ENCODE measurements around the gene LTBP2.

Gene LTBP2

GRCh38 chr14:74649673-74650072 is 37.6 kb upstream of the LTBP2 start:
- DNase-seq (ENCODE audit: low read depth in 1 of 2, low spot score in 1 of 2), result no peak
- Histone ChIP-seq H3K4me3 (replicated peaks; ENCODE audit: insufficient read depth, low read length) (no peak overlapping the region), H3K27me3 (ENCODE audit: insufficient read depth, poor library complexity, severe bottlenecking) (no peaks in the 10 kb centered on the region), H3K27ac (replicated peaks) (no peak overlapping the region)
- no peak for TF ChIP-seq GABPA (IDR thresholded peaks at IDR 0.05; ENCODE audit: low read depth)
- TF ChIP-seq, protein P1, sequence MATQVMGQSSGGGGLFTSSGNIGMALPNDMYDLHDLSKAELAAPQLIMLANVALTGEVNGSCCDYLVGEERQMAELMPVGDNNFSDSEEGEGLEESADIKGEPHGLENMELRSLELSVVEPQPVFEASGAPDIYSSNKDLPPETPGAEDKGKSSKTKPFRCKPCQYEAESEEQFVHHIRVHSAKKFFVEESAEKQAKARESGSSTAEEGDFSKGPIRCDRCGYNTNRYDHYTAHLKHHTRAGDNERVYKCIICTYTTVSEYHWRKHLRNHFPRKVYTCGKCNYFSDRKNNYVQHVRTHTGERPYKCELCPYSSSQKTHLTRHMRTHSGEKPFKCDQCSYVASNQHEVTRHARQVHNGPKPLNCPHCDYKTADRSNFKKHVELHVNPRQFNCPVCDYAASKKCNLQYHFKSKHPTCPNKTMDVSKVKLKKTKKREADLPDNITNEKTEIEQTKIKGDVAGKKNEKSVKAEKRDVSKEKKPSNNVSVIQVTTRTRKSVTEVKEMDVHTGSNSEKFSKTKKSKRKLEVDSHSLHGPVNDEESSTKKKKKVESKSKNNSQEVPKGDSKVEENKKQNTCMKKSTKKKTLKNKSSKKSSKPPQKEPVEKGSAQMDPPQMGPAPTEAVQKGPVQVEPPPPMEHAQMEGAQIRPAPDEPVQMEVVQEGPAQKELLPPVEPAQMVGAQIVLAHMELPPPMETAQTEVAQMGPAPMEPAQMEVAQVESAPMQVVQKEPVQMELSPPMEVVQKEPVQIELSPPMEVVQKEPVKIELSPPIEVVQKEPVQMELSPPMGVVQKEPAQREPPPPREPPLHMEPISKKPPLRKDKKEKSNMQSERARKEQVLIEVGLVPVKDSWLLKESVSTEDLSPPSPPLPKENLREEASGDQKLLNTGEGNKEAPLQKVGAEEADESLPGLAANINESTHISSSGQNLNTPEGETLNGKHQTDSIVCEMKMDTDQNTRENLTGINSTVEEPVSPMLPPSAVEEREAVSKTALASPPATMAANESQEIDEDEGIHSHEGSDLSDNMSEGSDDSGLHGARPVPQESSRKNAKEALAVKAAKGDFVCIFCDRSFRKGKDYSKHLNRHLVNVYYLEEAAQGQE (IDR thresholded peaks at IDR 0.05; ENCODE audit: insufficient replicate concordance, low read depth), result no peak

GRCh38 chr14:74649167-74649566 is 37.1 kb upstream of the LTBP2 start:
- no peak for TF ChIP-seq POLR2AphosphoS5 (IDR thresholded peaks at IDR 0.05; ENCODE audit: low read depth)
- TF ChIP-seq CTCF (IDR thresholded peaks at IDR 0.05; ENCODE audit: insufficient read depth, low read length), result no peak
- no peak for TF ChIP-seq SPI1 (IDR thresholded peaks at IDR 0.05; ENCODE audit: borderline replicate concordance, low read depth)
- TF ChIP-seq GABPA (IDR thresholded peaks at IDR 0.05; ENCODE audit: low read depth), result no peak
- TF ChIP-seq, protein P1 (IDR thresholded peaks at IDR 0.05; ENCODE audit: insufficient replicate concordance, low read depth), result no peak
- Histone ChIP-seq H3K27me3 (ENCODE audit: insufficient read depth, poor library complexity, severe bottlenecking) (no peaks in the 10 kb centered on the region), H3K4me3 (replicated peaks; ENCODE audit: insufficient read depth, low read length) (no peak overlapping the region), H3K27ac (replicated peaks) (no peak overlapping the region)
- DNase-seq (ENCODE audit: low read depth in 1 of 2, low spot score in 1 of 2), result no peak

DNA sequence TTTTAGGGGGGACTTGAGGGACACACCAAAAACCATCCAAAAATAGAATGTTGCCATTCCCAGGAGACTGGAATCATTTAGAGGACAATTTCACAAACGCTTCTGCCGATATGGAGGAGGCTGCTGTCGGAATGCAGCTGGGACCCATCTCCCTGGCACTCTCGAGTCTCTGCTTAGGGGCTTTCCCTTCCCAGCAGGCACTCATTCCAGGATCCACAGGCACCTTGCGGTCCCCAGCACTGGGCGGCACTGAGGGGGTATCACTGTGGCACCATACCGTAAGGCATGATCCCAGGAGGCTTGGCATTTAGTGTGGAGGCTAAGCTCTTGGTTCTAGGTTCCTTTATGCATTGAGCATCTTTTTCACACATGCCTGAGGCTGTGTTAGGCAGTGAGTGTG is 36.6 kb upstream of the LTBP2 start:
- Histone ChIP-seq H3K4me3 (replicated peaks; ENCODE audit: insufficient read depth, low read length) (no peak overlapping the region), H3K27me3 (ENCODE audit: insufficient read depth, poor library complexity, severe bottlenecking) (no peaks in the 10 kb centered on the region), H3K27ac (replicated peaks) (no peak overlapping the region)
- TF ChIP-seq, protein P1 (IDR thresholded peaks at IDR 0.05; ENCODE audit: insufficient replicate concordance, low read depth), result no peak
- TF ChIP-seq SPI1 (IDR thresholded peaks at IDR 0.05; ENCODE audit: borderline replicate concordance, low read depth) (no peak), CTCF (IDR thresholded peaks at IDR 0.05; ENCODE audit: insufficient read depth, low read length) (no peak), POLR2AphosphoS5 (IDR thresholded peaks at IDR 0.05; ENCODE audit: low read depth) (no peak), GABPA (IDR thresholded peaks at IDR 0.05; ENCODE audit: low read depth) (no peak)
- DNase-seq (ENCODE audit: low read depth in 1 of 2, low spot score in 1 of 2), result no peak
